Breast epithelium (tissue), 4 donors: ENCODE measurements around the gene LEFTY2. TPM values are rescaled to one million over a fixed set of nuclear protein-coding genes. Genes with fewer than 3 reads are reported as not detected.
"Not testable (repeated sequence)": the region's sequence is repeated elsewhere in the genome, so short reads cannot be mapped to it uniquely, and the experiment has no call there.

Experiments
- DNase-seq, 2 donors: peaks; one replicate each; pipeline ENCODE4 v3.0.0-alpha.2; 2019; ENCODE audit warnings: low spot score in 2 of 2
- H3K27ac ChIP-seq, 2 donors: fragments of 200-600 bp; sonication (generic) in 1 of 2; one replicate each; pipeline ENCODE4 v1.5.1; 2016 to 2019; ENCODE audit warnings: mild to moderate bottlenecking in 1 of 2
- H3K27me3 ChIP-seq, 2 donors: fragments of 200-600 bp; sonication (generic) in 1 of 2; one replicate each; pipeline versions ENCODE4 v1.5.1 to v1.6.0; 2017 to 2019; ENCODE audit warnings: control low read depth in 1 of 2, mild to moderate bottlenecking in 1 of 2
- H3K36me3 ChIP-seq: fragments of 200-600 bp; one replicate; pipeline ENCODE4 v1.5.1; 2019
- H3K4me1 ChIP-seq, 2 donors: fragments of 200-600 bp; sonication (generic); one replicate each; pipeline ENCODE4 v1.5.1; 2016 to 2019; ENCODE audit warnings: control low read depth in 1 of 2
- H3K4me3 ChIP-seq, 3 donors: fragments of 200-600 bp; sonication (generic); 1 replicate in 2 of 3; 2 replicates in 1 of 3; pipeline ENCODE4 v1.5.1; 2016 to 2019; ENCODE audit warnings: mild to moderate bottlenecking in 3 of 3, moderate library complexity in 2 of 3
- H3K9me3 ChIP-seq, 2 donors: fragments of 200-600 bp; sonication (generic) in 1 of 2; one replicate each; pipeline ENCODE4 v1.5.1; 2016 to 2019; ENCODE audit warnings: control low read depth in 1 of 2
- CTCF ChIP-seq, 3 donors: fragments of 450-650 bp; IDR thresholded peaks; one replicate each; pipeline ENCODE4 v1.5.1; 2016 to 2017; ENCODE audit warnings: antibody characterized with exemption in 3 of 3, mild to moderate bottlenecking in 3 of 3, moderate library complexity in 3 of 3
- POLR2A ChIP-seq: fragments of 450-650 bp; IDR thresholded peaks from one replicate; pipeline ENCODE4 v1.6.1; 2016; ENCODE audit warnings: antibody characterized with exemption, mild to moderate bottlenecking, moderate library complexity
- POLR2AphosphoS5 ChIP-seq, 3 donors: sonication (generic); formaldehyde crosslinking; IDR thresholded peaks; one replicate each; pipeline ENCODE4 v1.6.1; 2017; ENCODE audit warnings: antibody characterized with exemption in 3 of 3
- intact Hi-C: fragments of 100-400 bp; cut with DNase I; formaldehyde crosslinking; loops from one replicate; pipeline ENCODE4 v1.15.1; 2023; ENCODE audit warnings: low total_unique reads
- total RNA-seq, 3 donors: library from RNA; depleted of rRNA; stranded (reverse); fragments of >200 nt; gene quantifications; one replicate each; pipeline ENCODE4 v1.1.0, GENCODE V29; 2016

The LEFTY2 gene
- total RNA-seq, 3 donors from 2014 or later, result 0.88 to 0.96 TPM; not detected in 1

GRCh38 chr1:225943582-225943981 lies 2.6 kb upstream of the LEFTY2 start:
- Histone ChIP-seq H3K4me1 (peaks cover 10 to 11% of the 10 kb centered on the region in 2 donors), H3K36me3 (no peaks in the 10 kb centered on the region), H3K27ac (no peak overlapping the region), H3K9me3 (no peaks in the 10 kb centered on the region), H3K27me3 (no peaks in the 10 kb centered on the region), H3K4me3 (no peak overlapping the region)
- DNase-seq, result no peak
- TF ChIP-seq CTCF (IDR thresholded peaks at IDR 0.05) (no peak), POLR2A (no peak), POLR2AphosphoS5 (IDR thresholded peaks at IDR 0.05) (no peak)
- intact Hi-C loops, result no loop called here

- no peak for TF ChIP-seq POLR2AphosphoS5 (IDR thresholded peaks at IDR 0.05)
- no peak for TF ChIP-seq POLR2A
- TF ChIP-seq CTCF (IDR thresholded peaks at IDR 0.05), result no peak
- Histone ChIP-seq H3K27me3 (no peaks in the 10 kb centered on the region), H3K36me3 (no peaks in the 10 kb centered on the region), H3K9me3 (no peaks in the 10 kb centered on the region), H3K27ac (no peak overlapping the region), H3K4me1 (peaks cover 10 to 11% of the 10 kb centered on the region in 2 donors), H3K4me3 (no peak overlapping the region)
- intact Hi-C loops, result no loop called here
- no peak for DNase-seq
These were observed 1.6 kb upstream of the LEFTY2 start for GRCh38 chr1:225942574-225942973.

- H3K4me1 ChIP-seq, result peaks cover 10 to 11% of the 10 kb centered on the region in 2 donors
- no peaks in the 10 kb centered on the region for H3K36me3 ChIP-seq
- no peaks in the 10 kb centered on the region for H3K27me3 ChIP-seq
- intact Hi-C loops, result no loop called here
- no peaks in the 10 kb centered on the region for H3K9me3 ChIP-seq
- H3K4me3 ChIP-seq, result no peak overlapping the region
- peak overlapping the region in 1 of 2 donors; percentile 35 for H3K27ac ChIP-seq
- DNase-seq, result no peak
- TF ChIP-seq POLR2A (no peak), POLR2AphosphoS5 (IDR thresholded peaks at IDR 0.05) (no peak), CTCF (IDR thresholded peaks at IDR 0.05) (no peak)
These were observed 862 bp upstream of the LEFTY2 start for GRCh38 chr1:225941942-225942222.

- peak overlapping the region in 1 of 2 donors; percentile 35 for H3K27ac ChIP-seq
- intact Hi-C loops, result no loop called here
- H3K4me1 ChIP-seq, result peaks cover 11 to 14% of the 10 kb centered on the region in 2 donors
- no peaks in the 10 kb centered on the region for H3K9me3 ChIP-seq
- peak overlapping the region in 1 of 3 donors; percentile 11 for H3K4me3 ChIP-seq
- H3K36me3 ChIP-seq, result no peaks in the 10 kb centered on the region
- TF ChIP-seq CTCF (IDR thresholded peaks at IDR 0.05) (no peak), POLR2AphosphoS5 (IDR thresholded peaks at IDR 0.05) (no peak)
- DNase-seq, result no peak
- no peaks in the 10 kb centered on the region for H3K27me3 ChIP-seq
These were observed 452 bp downstream of the LEFTY2 start for GRCh38 chr1:225940385-225941151.

GRCh38 chr1:225939939-225940310 lies 1.1 kb downstream of the LEFTY2 start:
- H3K27ac ChIP-seq, intact Hi-C loops, DNase-seq, H3K9me3 ChIP-seq, H3K36me3 ChIP-seq, H3K27me3 ChIP-seq, H3K4me3 ChIP-seq: not testable (repeated sequence)
- H3K4me1 ChIP-seq, result peaks cover 11 to 14% of the 10 kb centered on the region in 2 donors

GRCh38 chr1:225939097-225939938 lies 1.7 kb downstream of the LEFTY2 start:
- DNase-seq, H3K9me3 ChIP-seq, intact Hi-C loops, H3K27me3 ChIP-seq, H3K36me3 ChIP-seq, H3K27ac ChIP-seq, H3K4me3 ChIP-seq: not testable (repeated sequence)
- H3K4me1 ChIP-seq, result peaks cover 11 to 14% of the 10 kb centered on the region in 2 donors
